OCI-LY1 (cell line): Measurements from ENCODE around the gene TMEM30A.

Experiments
- CTCF ChIP-seq: fragments of 200-600 bp; sonication (generic), shearing (Covaris generic); IDR thresholded peaks from 2 replicates; pipeline ENCODE4 v1.5.1; 2017; ENCODE audit warnings: mild to moderate bottlenecking, antibody characterized with exemption, low read length, moderate library complexity, mixed read lengths
- EZH2 ChIP-seq: fragments of 200-600 bp; sonication (generic), shearing (Covaris generic); IDR thresholded peaks from 2 replicates; pipeline ENCODE4 v1.8.0; 2017; ENCODE audit warnings: borderline replicate concordance, mixed run types, mild to moderate bottlenecking, antibody characterized with exemption, low read length, moderate library complexity, mixed read lengths

- no peak for TF ChIP-seq EZH2
- TF ChIP-seq CTCF, result no peak
Observed at GRCh38 chr6:75224303-75224926, 60.2 kb downstream of the TMEM30A start.
